Activated CD8-positive, alpha-beta memory T cell treated with anti-CD3 and anti-CD28 coated beads, Interleukin-2, amount 50 U/mL, for 24 hours (primary cell): Measurements from ENCODE around the gene PKMYT1.

Experiments used
- DNase-seq: peaks from one replicate; pipeline ENCODE4 v3.0.0-alpha.2; 2020; ENCODE audit errors: extremely low read depth

Gene PKMYT1

GRCh38 chr16:2996298-2996697 lies 16.1 kb upstream of the PKMYT1 start:
- DNase-seq = no peak

GRCh38 chr16:2992383-2993081 lies 12.3 kb upstream of the PKMYT1 start:
- no peak for DNase-seq

GRCh38 chr16:2991566-2992261 lies 11.5 kb upstream of the PKMYT1 start:
- DNase-seq = no peak

DNA sequence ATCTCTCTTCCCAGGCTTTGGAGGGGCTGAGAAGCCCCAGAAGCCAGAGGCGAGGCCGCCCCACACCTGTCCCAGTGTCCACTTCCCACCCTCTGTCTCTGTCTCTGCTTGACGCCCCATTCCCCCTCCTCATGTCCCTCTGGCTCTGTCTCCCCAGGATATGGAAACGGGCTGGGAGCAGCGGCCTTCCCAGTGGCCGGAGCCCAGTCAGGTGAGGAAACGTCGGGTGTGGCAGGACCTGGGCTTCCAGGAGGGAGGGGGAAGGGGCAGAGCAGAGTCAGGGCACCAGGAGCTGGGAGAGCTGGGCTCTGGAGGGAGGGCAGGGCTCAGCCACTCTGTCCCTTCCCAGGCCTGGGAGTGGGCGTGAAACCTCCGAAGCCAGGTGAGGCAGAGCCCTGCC lies 10.6 kb upstream of the PKMYT1 start:
- no peak for DNase-seq

DNA sequence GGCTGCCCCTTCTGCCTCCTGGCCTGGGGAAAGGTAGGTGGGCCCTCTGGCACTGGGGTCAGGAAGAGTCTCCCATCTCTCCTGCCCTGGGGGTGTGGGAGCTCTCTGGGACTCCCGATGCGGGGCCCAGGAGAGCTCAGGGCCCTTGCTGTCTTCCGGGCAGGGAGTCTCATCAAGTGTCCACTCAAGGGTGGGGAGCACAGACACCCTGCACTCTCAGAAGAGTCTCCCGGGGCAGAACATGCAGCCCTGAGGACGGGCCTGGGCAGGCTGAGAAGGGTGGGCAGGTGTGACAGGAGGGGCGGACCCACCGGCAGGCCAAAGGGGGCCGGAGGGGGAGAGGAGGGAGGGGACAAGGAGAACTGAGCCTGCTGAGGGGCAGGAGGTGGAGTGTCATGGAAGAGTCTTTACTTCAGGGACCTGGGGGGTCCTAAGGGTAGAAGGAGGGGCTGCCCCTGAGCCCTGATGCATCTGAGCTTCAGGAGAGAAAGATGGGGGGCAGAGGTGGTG lies 8.4 kb upstream of the PKMYT1 start:
- DNase-seq = no peak

- no peak for DNase-seq
These were observed 7.6 kb upstream of the PKMYT1 start for GRCh38 chr16:2987833-2988232.

- no peak for DNase-seq
These were observed 7.0 kb upstream of the PKMYT1 start for GRCh38 chr16:2987286-2987685.

DNA sequence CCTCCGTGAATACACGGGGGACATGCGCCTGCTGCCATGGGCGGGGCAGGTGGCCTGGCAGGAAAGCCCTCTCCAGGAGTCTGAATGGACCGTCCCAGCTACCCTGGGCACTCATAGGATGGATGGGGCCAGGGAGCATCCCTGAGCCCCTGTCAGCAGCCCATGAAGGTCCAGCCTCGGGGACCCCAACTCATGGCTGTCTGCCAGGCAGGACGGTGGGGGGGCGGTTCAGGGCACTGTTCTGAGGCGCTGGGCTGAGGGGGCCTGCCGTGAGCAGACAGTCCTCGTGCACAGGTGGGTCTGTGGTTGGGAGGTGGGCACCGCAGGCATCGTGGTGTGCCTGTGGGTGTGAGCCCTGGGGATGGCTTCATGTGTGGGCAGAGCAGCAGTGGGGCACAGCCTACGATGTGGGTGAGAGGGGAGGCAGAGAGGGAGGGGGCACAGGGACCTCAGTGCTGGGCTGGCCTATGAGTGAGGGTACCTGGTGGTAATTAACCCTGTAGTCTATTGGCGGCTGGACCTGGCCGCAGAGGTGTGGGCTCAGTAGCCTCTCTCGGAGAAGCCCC lies 6.5 kb upstream of the PKMYT1 start:
- DNase-seq = no peak

DNA sequence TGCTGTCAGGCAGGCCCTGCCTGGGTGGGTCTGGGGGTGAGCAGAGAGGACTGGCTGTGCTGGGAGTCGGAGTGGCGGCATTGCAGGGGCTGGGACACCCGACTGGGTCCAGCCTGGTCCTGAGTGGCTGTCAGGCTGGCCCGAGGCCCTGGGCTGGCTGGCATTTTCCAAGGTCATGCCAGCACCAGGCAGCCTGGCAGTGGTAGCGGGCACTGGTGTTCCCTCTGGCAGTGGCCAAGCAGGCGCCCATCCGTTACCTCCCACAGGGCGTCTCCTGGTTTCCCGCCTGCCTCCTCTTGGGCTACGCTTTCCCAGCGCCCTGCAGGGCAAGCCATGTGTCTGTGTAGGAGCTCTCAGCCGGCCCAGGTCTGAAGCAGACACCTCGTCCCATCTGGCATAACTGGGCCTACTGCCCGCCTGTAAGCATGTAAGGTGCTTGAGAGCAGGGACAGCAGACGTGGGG lies 5.7 kb upstream of the PKMYT1 start:
- DNase-seq = no peak

DNA sequence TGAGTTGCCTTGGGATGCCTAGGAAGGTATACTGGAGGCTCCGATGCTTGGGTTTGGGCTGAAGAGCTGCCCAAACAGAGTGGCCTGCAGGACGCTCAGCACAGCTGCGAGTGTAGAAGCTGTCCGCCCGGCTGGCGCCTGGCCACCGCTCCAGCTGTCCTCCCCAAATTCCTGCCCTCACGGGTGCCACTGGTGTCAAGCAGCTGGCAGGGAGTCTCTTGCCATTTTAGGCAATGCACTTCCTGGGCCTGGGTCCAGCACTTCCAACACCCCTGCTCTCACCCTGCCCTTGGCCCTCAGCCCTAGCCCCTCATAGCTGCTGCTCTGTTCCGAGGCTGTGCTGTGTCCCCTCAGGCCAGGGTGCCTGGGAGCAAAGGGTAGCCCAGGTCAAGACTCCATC lies 5.2 kb upstream of the PKMYT1 start:
- DNase-seq = no peak

- no peak for DNase-seq
These were observed 3.5 kb upstream of the PKMYT1 start for GRCh38 chr16:2983706-2984136.

- DNase-seq = no peak
These were observed 2.2 kb upstream of the PKMYT1 start for GRCh38 chr16:2982402-2982801.

DNA sequence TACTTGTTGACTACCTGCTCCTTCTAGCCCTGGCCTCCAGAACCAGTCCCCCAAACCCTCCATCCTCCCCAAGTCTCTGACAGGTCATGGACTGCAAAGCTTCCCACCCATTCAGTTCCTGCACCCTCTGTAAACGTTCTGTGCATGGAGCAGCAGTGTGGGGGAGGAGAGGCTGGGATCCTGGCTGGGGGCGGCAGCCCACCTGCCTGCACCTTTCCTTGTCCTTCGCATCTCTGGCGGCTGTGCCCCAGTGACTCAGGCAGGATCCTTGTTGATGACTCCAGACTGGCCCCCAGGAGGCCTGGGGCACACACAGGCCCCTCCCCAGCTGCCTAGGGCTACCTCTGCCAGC lies 1.6 kb upstream of the PKMYT1 start:
- no peak for DNase-seq

- no peak for DNase-seq
These were observed 1.1 kb upstream of the PKMYT1 start for GRCh38 chr16:2981177-2981898.

GRCh38 chr16:2979669-2980226 lies 498 bp downstream of the PKMYT1 start:
- no peak for DNase-seq

- DNase-seq = no peak
These were observed 2.8 kb downstream of the PKMYT1 start for GRCh38 chr16:2977440-2977839.

DNA sequence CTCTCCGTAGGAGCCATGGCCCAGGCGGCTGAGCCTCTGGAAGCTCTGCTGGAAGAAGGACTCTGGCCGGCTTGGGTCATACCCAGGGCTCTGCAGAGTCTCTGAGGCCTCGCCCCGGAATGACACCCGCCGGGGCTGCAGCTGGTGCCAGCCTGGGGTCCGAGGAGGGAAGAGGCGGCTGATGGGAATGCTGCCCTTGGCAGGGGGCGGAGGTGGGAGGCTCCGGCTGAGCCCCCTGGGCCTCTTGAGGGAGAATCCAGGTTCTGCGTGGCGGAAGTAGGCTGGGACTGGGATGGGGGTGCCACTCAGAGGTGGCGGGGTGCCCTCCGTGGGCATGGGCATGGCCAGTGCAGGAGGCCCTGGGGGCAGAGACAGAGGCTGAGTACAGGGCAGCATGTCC lies 3.6 kb downstream of the PKMYT1 start:
- DNase-seq = no peak

- DNase-seq = no peak
These were observed 4.0 kb downstream of the PKMYT1 start for GRCh38 chr16:2976201-2976600.

DNA sequence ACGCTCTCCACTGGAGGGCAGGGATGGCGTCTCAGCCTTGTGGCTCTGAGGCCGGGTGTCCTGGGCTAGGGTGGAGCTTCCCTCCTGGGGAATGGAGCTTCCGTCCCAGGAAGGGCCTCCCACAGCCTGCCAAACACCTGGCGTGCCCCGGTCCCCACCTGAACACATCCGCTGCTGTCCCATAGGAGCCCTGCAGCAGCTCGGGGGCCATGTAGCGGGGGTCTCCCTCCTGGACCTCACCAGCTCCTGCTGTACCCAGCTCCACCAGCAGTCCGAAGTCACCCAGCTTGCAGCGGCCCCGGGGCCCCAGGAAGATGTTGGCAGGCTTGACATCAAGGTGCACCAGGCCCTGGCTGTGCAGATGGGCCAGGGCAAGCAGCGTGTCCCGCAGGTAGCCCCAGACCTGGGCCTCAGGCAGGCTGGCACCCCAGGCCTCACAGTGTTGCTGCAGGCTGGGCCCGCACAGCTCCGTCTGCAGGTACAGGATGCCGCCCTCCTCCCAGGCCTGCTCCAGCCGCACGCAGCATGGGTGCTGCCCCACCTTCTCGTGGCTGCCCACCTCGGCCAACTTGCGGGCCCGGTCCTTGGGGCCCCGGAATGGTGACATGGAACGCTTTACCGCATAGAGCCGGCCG lies 5.0 kb downstream of the PKMYT1 start:
- DNase-seq = no peak

- no peak for DNase-seq
These were observed 5.8 kb downstream of the PKMYT1 start for GRCh38 chr16:2974319-2975056.
